Measurements from ENCODE around the gene DNAJA3. TPM values are rescaled to one million over a fixed set of nuclear protein-coding genes. Genes with fewer than 3 reads are reported as not detected.

The DNAJA3 gene
- total and polyA plus RNA-seq, 8 donors = 29.0 to 53.5 (median 35.6) TPM

GRCh38 chr16:4442371-4442770 lies 16.7 kb downstream of the DNAJA3 start:
- Histone ChIP-seq H3K27ac (no peak overlapping the region), H3K4me3 (no peak overlapping the region), H3K27me3 (no peaks in the 10 kb centered on the region), H3K36me3 (peaks cover 0 to 100% of the 10 kb centered on the region in 2 donors), H3K4me1 (no peaks in the 10 kb centered on the region), H3K9me3 (no peaks in the 10 kb centered on the region)
- intact Hi-C loops (cut with DNase I) = no loop called here
- DNase-seq (no peak), ATAC-seq (no peak)
- no peak for TF ChIP-seq CTCF (IDR thresholded peaks at IDR 0.05)

- Histone ChIP-seq H3K4me3 (no peak overlapping the region), H3K36me3 (peaks cover 0 to 100% of the 10 kb centered on the region in 2 donors), H3K27me3 (no peaks in the 10 kb centered on the region), H3K4me1 (no peaks in the 10 kb centered on the region), H3K27ac (no peak overlapping the region), H3K9me3 (no peaks in the 10 kb centered on the region)
- DNase-seq (no peak), ATAC-seq (no peak)
- intact Hi-C loops (cut with DNase I) = no loop called here
- TF ChIP-seq CTCF (IDR thresholded peaks at IDR 0.05) = no peak
Observed at GRCh38 chr16:4443271-4443670, 17.6 kb downstream of the DNAJA3 start.

- Histone ChIP-seq H3K9me3 (no peaks in the 10 kb centered on the region), H3K27ac (no peak overlapping the region), H3K36me3 (peaks cover 0 to 100% of the 10 kb centered on the region in 2 donors), H3K4me3 (no peak overlapping the region), H3K4me1 (no peaks in the 10 kb centered on the region), H3K27me3 (no peaks in the 10 kb centered on the region)
- ATAC-seq (no peak), DNase-seq (no peak)
- intact Hi-C loops (cut with DNase I) = no loop called here
- no peak for TF ChIP-seq CTCF (IDR thresholded peaks at IDR 0.05)
Observed at GRCh38 chr16:4443986-4444385, 18.3 kb downstream of the DNAJA3 start.

GRCh38 chr16:4450430-4450829 lies 24.8 kb downstream of the DNAJA3 start:
- no peaks in the 10 kb centered on the region for H3K4me1 ChIP-seq
- H3K27me3 ChIP-seq = no peaks in the 10 kb centered on the region
- intact Hi-C loops (cut with DNase I) = no loop called here
- no peaks in the 10 kb centered on the region for H3K9me3 ChIP-seq
- H3K36me3 ChIP-seq = peaks cover 0 to 96% of the 10 kb centered on the region in 2 donors
- no peak overlapping the region for H3K4me3 ChIP-seq
- no peak for DNase-seq
- H3K27ac ChIP-seq = no peak overlapping the region
- no peak for TF ChIP-seq CTCF (IDR thresholded peaks at IDR 0.05)
- no peak for ATAC-seq

- Histone ChIP-seq H3K4me1 (no peaks in the 10 kb centered on the region), H3K27me3 (no peaks in the 10 kb centered on the region), H3K27ac (no peak overlapping the region), H3K36me3 (peaks cover 0 to 96% of the 10 kb centered on the region in 2 donors), H3K9me3 (no peaks in the 10 kb centered on the region), H3K4me3 (no peak overlapping the region)
- no peak for DNase-seq
- intact Hi-C loops (cut with DNase I) = no loop called here
- ATAC-seq = no peak
- no peak for TF ChIP-seq CTCF (IDR thresholded peaks at IDR 0.05)
Observed at GRCh38 chr16:4450931-4451519, 25.4 kb downstream of the DNAJA3 start.
